ENCODE data around the gene KAT7. TPM values are rescaled to one million over a fixed set of nuclear protein-coding genes. Genes with fewer than 3 reads are reported as not detected.
A peak's percentile ranks its signal among the peaks of the same experiment; 100 is the strongest.

KAT7 gene
- total and polyA plus RNA-seq, 2 of the 8 experiments (the other 6 are each of a cell fraction or from before 2014, with no cell fraction given) = 90.9 to 139 TPM

DNA sequence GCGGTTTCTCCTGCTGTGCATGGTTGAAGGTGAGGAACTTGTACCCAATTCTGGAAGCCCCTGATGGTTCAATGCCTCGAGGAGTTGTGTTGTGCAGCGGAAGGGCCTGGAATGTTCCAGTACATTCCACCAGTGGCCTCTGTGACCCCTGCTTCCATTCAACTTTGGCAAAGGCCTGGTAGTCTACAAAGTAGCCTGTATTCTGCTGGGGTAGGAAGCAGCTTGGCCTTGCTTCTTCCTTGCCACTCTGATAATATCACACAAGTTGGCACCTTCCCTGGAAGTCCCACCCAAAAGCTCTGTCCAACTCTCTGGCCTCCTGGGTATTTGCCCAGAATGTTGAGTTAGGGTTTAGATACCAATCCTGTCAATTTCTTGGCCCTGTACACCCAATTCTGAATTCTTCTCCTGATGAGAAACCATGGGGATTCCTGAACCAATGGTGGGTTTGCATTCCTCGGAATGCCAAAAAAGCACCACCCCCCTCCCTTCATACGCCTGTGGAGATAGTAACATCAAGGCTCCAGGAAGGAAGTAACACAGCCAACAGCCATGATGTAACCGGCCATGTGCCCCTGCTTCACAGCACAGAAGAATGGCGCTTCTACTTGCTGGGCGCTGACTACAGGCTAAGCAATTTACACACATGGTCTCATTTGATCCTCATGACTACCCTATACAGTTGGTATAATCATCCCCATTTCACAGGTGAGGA, 12.8 kb upstream of the KAT7 start:
- Histone ChIP-seq H3K27me3 (replicated peaks in 1 of 4; ENCODE audit: control insufficient read depth in 3 of 4, extremely low read depth in 1 of 4, insufficient read depth in 3 of 4, low read length in 3 of 4) (no peaks in the 10 kb centered on the region), H3K4me1 (replicated peaks in 1 of 4; ENCODE audit: control insufficient read depth in 3 of 4, insufficient read depth in 4 of 4, low read length in 3 of 4) (peaks cover 0 to 3% (median 0%) of the 10 kb centered on the region in 4 experiments; a peak in 2 of 7 replicates), H2BK20ac (ENCODE audit: low read length) (no peak overlapping the region), H3K23ac (ENCODE audit: insufficient read length) (no peak overlapping the region), H3K27ac (ENCODE audit: low read depth, low read length) (no peak overlapping the region), H2BK15ac (ENCODE audit: low read length) (no peak overlapping the region), H3K23me2 (ENCODE audit: low read depth, low read length) (no peaks in the 10 kb centered on the region), H3K4me2 (ENCODE audit: insufficient read depth in 1 of 2, low read depth in 2 of 2, low read length in 2 of 2) (no peak overlapping the region), H3K14ac (ENCODE audit: insufficient read length) (no peak overlapping the region), H2BK120ac (replicated peaks; ENCODE audit: low read depth, low read length) (no peak overlapping the region), H4K5ac (ENCODE audit: insufficient read length, low read depth, low read length) (no peak overlapping the region), H3K9me3 (ENCODE audit: insufficient read depth in 2 of 2, low read depth in 1 of 2, low read length in 1 of 2) (no peaks in the 10 kb centered on the region), H2BK5ac (ENCODE audit: low read depth, low read length) (no peak overlapping the region), H4K91ac (replicated peaks; ENCODE audit: insufficient read length, low read length) (no peak overlapping the region), H3K56ac (replicated peaks; ENCODE audit: insufficient read length, low read depth, low read length) (no peak overlapping the region), H3K18ac (ENCODE audit: extremely low read depth, low read length) (no peak overlapping the region), H2AFZ (ENCODE audit: low read length) (no peak overlapping the region), H3K36me3 (ENCODE audit: control insufficient read depth in 2 of 4, insufficient read depth in 4 of 4, low read length in 3 of 4) (no peaks in the 10 kb centered on the region), H3K4me3 (ENCODE audit: extremely low read depth in 1 of 4, insufficient read depth in 2 of 4, low read depth in 3 of 4, low read length in 4 of 4) (no peak overlapping the region), H2AK5ac (ENCODE audit: low read depth, low read length) (no peak overlapping the region), H4K8ac (ENCODE audit: extremely low read depth, insufficient read depth, low read length) (no peak overlapping the region), H3K79me1 (ENCODE audit: low read depth, low read length) (no peaks in the 10 kb centered on the region), H3K79me2 (ENCODE audit: control insufficient read depth in 1 of 2, insufficient read depth in 2 of 2, low read length in 2 of 2) (no peaks in the 10 kb centered on the region), H3K4ac (replicated peaks; ENCODE audit: insufficient read length, low read depth, low read length) (no peak overlapping the region), H4K20me1 (replicated peaks in 1 of 2; ENCODE audit: control insufficient read depth in 1 of 2, insufficient read depth in 2 of 2, low read length in 2 of 2) (no peaks in the 10 kb centered on the region), H2BK12ac (ENCODE audit: low read depth, low read length) (no peak overlapping the region), H3K9ac (replicated peaks in 1 of 4; ENCODE audit: extremely low read depth in 1 of 4, low read depth in 3 of 4, low read length in 3 of 4) (no peak overlapping the region)
- TF ChIP-seq TEAD4 (IDR thresholded peaks at IDR 0.05; ENCODE audit: low read depth, low read length) = peak; percentile 87
- TF ChIP-seq, protein P1, sequence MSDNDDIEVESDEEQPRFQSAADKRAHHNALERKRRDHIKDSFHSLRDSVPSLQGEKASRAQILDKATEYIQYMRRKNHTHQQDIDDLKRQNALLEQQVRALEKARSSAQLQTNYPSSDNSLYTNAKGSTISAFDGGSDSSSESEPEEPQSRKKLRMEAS (IDR thresholded peaks at IDR 0.05) = no peak
- FAIRE-seq = no peak
- 91% methylated on average over 8 of the region's 8 CpGs; no CpG with 5 or more reads in 1 of the 2 experiments for WGBS, 2 experiments (ENCODE audit: extremely low coverage in 1 of 2, insufficient coverage in 1 of 2, insufficient read length in 1 of 2, insufficient replicate concordance in 2 of 2, low coverage in 1 of 2, low lambda C conversion rate in 2 of 2, missing lambda C conversion rate in 1 of 2)
- ChIA-PET POLR2A (ENCODE audit: partially characterized antibody) (interaction anchor here (0.5 to 6.6 kb wide), 4 partner anchors 8 to 17 kb away, joined by 3 to 59 read pairs (median 13); partner anchors contain the start of genes FAM117A and KAT7), CTCF (ENCODE audit: partially characterized antibody) (interaction anchor here (0.7 to 2.5 kb wide), 2 partner anchors 63 to 67 kb away, joined by 3 to 12 read pairs; partner anchors contain the start of gene SLC35B1)
- no peak for DNase-seq (ENCODE audit: low read depth in 1 of 2, low spot score in 2 of 2)

All from H1 (cell line).